Bone marrow (tissue), 2 donors: ENCODE data around the gene DENR.

Experiments
- DNase-seq, 2 donors: peaks; one replicate each; lab custom pipeline; 2025; lab: John Stamatoyannopoulos, UW

Gene DENR

GRCh38 chr12:122820138-122820537 is 67.5 kb downstream of the DENR start:
- no peak for DNase-seq
